OCI-LY1 (cell line): ENCODE measurements around the gene SFMBT2.
A peak's percentile ranks its signal among the peaks of the same experiment; 100 is the strongest.

Experiments
- H2AFZ ChIP-seq: fragments of 200-600 bp; sonication (generic), shearing (Covaris generic); 2 replicates; pipeline ENCODE4 v1.6.0; 2014; ENCODE audit warnings: antibody characterized with exemption, mild to moderate bottlenecking, low read length
- H3F3A ChIP-seq: fragments of 200-600 bp; sonication (generic), shearing (Covaris generic); 2 replicates; pipeline ENCODE4 v1.6.0; 2014; ENCODE audit warnings: mild to moderate bottlenecking, antibody characterized with exemption, low read length, moderate library complexity; ENCODE audit not compliant: insufficient read depth
- H3K27ac ChIP-seq: fragments of 200-600 bp; sonication (generic); 2 replicates; pipeline ENCODE4 v1.5.1; 2014; ENCODE audit warnings: low read length, mixed run types, mild to moderate bottlenecking, low read depth; ENCODE audit not compliant: poor library complexity, severe bottlenecking
- H3K27me3 ChIP-seq: fragments of 200-600 bp; sonication (generic); 2 replicates; pipeline ENCODE4 v1.6.0; 2014; ENCODE audit warnings: antibody characterized with exemption, mild to moderate bottlenecking, low read length, moderate library complexity; ENCODE audit not compliant: insufficient read depth
- H3K36me3 ChIP-seq: fragments of 200-600 bp; sonication (generic); 2 replicates; pipeline ENCODE4 v1.6.1; 2014; ENCODE audit warnings: mild to moderate bottlenecking, antibody characterized with exemption, low read length, moderate library complexity, mixed read lengths; ENCODE audit not compliant: insufficient read depth
- H3K4me1 ChIP-seq: fragments of 200-600 bp; sonication (generic); 2 replicates; pipeline ENCODE4 v1.5.1; 2014; ENCODE audit warnings: mild to moderate bottlenecking, low read length, moderate library complexity; ENCODE audit not compliant: insufficient read depth, severe bottlenecking
- H3K4me2 ChIP-seq: fragments of 200-600 bp; sonication (generic), shearing (Covaris generic); 2 replicates; pipeline ENCODE4 v1.6.1; 2014; ENCODE audit warnings: low read length
- H3K4me3 ChIP-seq: fragments of 200-600 bp; sonication (generic); 2 replicates; pipeline ENCODE4 v1.5.1; 2014; ENCODE audit warnings: low read length, low read depth, mild to moderate bottlenecking, mixed read lengths; ENCODE audit not compliant: poor library complexity, severe bottlenecking
- H3K79me2 ChIP-seq: fragments of 200-600 bp; shearing (Covaris generic); 2 replicates; pipeline ENCODE4 v1.6.1; 2016; ENCODE audit warnings: mixed run types, low read length, mixed read lengths; ENCODE audit not compliant: insufficient read depth
- H3K9ac ChIP-seq: fragments of 200-600 bp; sonication (generic), shearing (Covaris generic); 2 replicates; pipeline ENCODE4 v1.6.1; 2014; ENCODE audit warnings: mild to moderate bottlenecking, low read length, mixed read lengths
- H3K9me2 ChIP-seq: fragments of 200-600 bp; sonication (generic), shearing (Covaris generic); 2 replicates; pipeline ENCODE4 v1.6.1; 2014; ENCODE audit warnings: low read depth, mild to moderate bottlenecking, low read length, mixed read lengths
- H3K9me3 ChIP-seq: fragments of 200-600 bp; shearing (Covaris generic); 2 replicates; pipeline ENCODE4 v1.6.1; 2014; ENCODE audit warnings: low read length, mixed read lengths
- H4K20me1 ChIP-seq: fragments of 200-600 bp; sonication (generic), shearing (Covaris generic); 2 replicates; pipeline ENCODE4 v1.6.0; 2016; ENCODE audit warnings: mild to moderate bottlenecking, low read length; ENCODE audit not compliant: insufficient read depth
- EZH2 ChIP-seq: fragments of 200-600 bp; sonication (generic), shearing (Covaris generic); IDR thresholded peaks from 2 replicates; pipeline ENCODE4 v1.8.0; 2017; ENCODE audit warnings: borderline replicate concordance, mixed run types, mild to moderate bottlenecking, antibody characterized with exemption, low read length, moderate library complexity, mixed read lengths
- TF ChIP-seq, protein P1 (sequence below): fragments of 200-600 bp; sonication (generic), shearing (Covaris generic); IDR thresholded peaks from 2 replicates; pipeline ENCODE4 v1.5.1; 2017; ENCODE audit warnings: mild to moderate bottlenecking, antibody characterized with exemption, low read length, moderate library complexity, mixed read lengths

Gene SFMBT2

DNA sequence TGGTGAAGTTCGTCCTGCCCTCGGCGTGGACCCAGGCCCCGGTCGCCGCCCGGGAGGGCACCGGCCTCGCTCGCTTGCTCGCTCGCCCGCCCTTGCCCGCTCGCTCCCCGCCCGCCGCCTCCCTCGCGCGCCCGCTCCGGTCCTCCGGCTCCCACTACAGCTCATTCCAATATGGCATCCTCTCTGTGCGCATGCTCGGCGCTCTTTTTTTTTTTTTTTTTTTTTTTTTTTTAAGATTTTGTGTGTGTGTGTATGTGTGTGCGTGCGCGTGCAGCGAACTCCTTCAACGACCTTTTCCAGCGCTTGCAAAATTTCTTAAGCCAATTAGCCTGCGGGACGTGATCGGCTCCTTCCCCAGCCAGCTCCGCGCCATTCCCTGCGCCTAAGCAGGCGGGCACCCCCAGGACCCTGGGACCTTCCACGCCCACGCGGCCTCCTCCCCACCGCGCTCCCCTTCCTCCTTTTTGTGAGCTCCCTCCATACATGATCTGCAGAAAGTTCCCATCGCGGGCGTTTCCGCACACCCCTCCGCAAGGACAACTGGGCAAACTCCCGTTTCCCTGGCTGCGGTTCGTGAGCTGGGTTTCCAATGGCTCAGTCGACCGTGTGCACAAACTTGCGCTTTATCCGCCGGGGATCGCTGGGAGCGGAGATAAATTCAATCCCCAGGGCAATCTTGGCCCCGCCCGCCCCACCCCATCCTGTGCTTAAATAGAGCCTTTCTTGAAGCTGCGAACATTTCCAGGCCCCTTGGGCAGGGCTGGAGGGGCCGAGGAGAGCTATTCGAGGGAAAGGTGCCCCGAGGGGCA lies at the start of gene SFMBT2:
TSS of gene SFMBT2 (minus strand) at position 173 of the 809 bp plus-strand sequence. CDS start 29,136 bp downstream, outside the sequence.
- peak within 1 kb of the TSS; percentile 85 for H3K9ac ChIP-seq

DNA sequence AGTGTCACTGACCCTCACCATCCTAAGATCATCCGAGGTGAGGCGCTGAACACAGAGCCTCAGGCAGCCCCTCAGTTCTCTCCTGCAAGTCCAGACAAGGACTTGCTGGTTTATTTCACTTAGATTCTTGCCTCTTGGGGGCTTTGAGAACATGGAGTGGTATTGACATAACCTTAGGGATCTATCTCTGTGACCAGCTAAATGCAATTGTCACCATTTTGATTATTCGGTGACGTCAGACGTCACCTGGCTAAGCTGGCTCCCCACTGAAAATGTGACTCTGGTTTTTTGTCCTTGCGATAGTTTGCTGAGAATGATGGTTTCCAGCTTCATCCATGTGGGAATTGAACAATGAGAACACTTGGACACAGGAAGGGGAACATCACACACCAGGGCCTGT lies 49.2 kb upstream of the SFMBT2 start:
- no peaks in the 10 kb centered on the region for H3K9me3 ChIP-seq
- no peaks in the 10 kb centered on the region for H4K20me1 ChIP-seq
- H2AFZ ChIP-seq: no peak overlapping the region

More for the DNA sequence above, at the start of gene SFMBT2:
- no peak within 1 kb of the TSS for H2AFZ ChIP-seq
- H3K36me3 ChIP-seq: no peaks in the 10 kb centered on the region
- H3K9me3 ChIP-seq: no peaks in the 10 kb centered on the region
- H3K4me2 ChIP-seq: peak within 1 kb of the TSS; percentile 98
- no peaks in the 10 kb centered on the region for H3K9me2 ChIP-seq
- peaks cover 24% of the 10 kb centered on the region for H3K79me2 ChIP-seq
- H3K27ac ChIP-seq: peak within 1 kb of the TSS; percentile 51
- H3K4me1 ChIP-seq: peaks cover 22% of the 10 kb centered on the region
- H3F3A ChIP-seq: no peaks in the 10 kb centered on the region
- H3K4me3 ChIP-seq: peak within 1 kb of the TSS; percentile 92
- TF ChIP-seq, protein P1, sequence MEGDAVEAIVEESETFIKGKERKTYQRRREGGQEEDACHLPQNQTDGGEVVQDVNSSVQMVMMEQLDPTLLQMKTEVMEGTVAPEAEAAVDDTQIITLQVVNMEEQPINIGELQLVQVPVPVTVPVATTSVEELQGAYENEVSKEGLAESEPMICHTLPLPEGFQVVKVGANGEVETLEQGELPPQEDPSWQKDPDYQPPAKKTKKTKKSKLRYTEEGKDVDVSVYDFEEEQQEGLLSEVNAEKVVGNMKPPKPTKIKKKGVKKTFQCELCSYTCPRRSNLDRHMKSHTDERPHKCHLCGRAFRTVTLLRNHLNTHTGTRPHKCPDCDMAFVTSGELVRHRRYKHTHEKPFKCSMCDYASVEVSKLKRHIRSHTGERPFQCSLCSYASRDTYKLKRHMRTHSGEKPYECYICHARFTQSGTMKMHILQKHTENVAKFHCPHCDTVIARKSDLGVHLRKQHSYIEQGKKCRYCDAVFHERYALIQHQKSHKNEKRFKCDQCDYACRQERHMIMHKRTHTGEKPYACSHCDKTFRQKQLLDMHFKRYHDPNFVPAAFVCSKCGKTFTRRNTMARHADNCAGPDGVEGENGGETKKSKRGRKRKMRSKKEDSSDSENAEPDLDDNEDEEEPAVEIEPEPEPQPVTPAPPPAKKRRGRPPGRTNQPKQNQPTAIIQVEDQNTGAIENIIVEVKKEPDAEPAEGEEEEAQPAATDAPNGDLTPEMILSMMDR: no peak
- no peak for TF ChIP-seq EZH2
- no peaks in the 10 kb centered on the region for H4K20me1 ChIP-seq
- H3K27me3 ChIP-seq: no peaks in the 10 kb centered on the region

DNA sequence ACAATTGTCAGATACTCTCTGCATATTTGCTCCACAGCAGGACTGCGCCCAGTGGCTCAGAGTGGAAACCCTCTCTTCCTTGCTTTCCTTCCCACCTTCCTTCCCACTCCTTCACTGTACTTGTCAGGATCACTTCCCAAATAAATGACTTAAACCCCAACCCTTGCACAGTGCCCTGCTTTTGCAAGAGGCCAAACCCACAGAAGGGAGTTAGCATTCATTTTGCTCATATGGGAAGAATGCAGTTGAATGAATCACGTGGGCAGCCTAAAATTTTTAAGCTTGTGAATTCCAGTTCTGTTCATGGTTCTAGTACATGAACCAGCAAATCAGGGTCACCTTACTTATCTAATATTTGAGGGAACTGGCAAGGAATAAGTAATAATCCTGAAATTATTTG lies 47.7 kb upstream of the SFMBT2 start:
- no peaks in the 10 kb centered on the region for H3K9me2 ChIP-seq
- no peak overlapping the region for H3K4me2 ChIP-seq
- H3K79me2 ChIP-seq: no peaks in the 10 kb centered on the region
- H3K4me3 ChIP-seq: no peak overlapping the region
- no peaks in the 10 kb centered on the region for H3F3A ChIP-seq
- H3K27me3 ChIP-seq: no peaks in the 10 kb centered on the region
- no peak overlapping the region for H3K27ac ChIP-seq
- peaks cover 30% of the 10 kb centered on the region for H3K4me1 ChIP-seq
- no peaks in the 10 kb centered on the region for H4K20me1 ChIP-seq
- H3K9ac ChIP-seq: no peak overlapping the region
- no peaks in the 10 kb centered on the region for H3K36me3 ChIP-seq
- no peaks in the 10 kb centered on the region for H3K9me3 ChIP-seq
- no peak for TF ChIP-seq EZH2
- TF ChIP-seq, protein P1: no peak
- H2AFZ ChIP-seq: no peak overlapping the region

More for the DNA sequence above, 49.2 kb upstream of the SFMBT2 start:
- H3F3A ChIP-seq: no peaks in the 10 kb centered on the region
- no peak overlapping the region for H3K4me3 ChIP-seq
- H3K79me2 ChIP-seq: no peaks in the 10 kb centered on the region
- H3K4me2 ChIP-seq: no peak overlapping the region
- peaks cover 30% of the 10 kb centered on the region for H3K4me1 ChIP-seq
- no peaks in the 10 kb centered on the region for H3K27me3 ChIP-seq
- H3K9me2 ChIP-seq: no peaks in the 10 kb centered on the region
- TF ChIP-seq, protein P1: no peak
- TF ChIP-seq EZH2: no peak
- H3K9ac ChIP-seq: no peak overlapping the region
- H3K36me3 ChIP-seq: no peaks in the 10 kb centered on the region
- H3K27ac ChIP-seq: no peak overlapping the region
